WTC11 (cell line): Measurements from ENCODE around the gene IL25. TPM values are rescaled to one million over a fixed set of nuclear protein-coding genes. Genes with fewer than 3 reads are reported as not detected.
A peak's percentile ranks its signal among the peaks of the same experiment; 100 is the strongest.

Experiments used
- ATAC-seq: fragments of 200-7000 bp; cut with Tn5 transposase; 2 replicates; pipeline ENCODE4 v1.10.0; 2021; ENCODE audit warnings: mild to moderate bottlenecking, moderate library complexity
- CTCF ChIA-PET: fragments of 300-600 bp; sonication (Branson Sonifier 250); formaldehyde crosslinking; loops from one replicate; lab custom pipeline; 2021; ENCODE audit warnings: antibody characterized with exemption; lab: Charles Lee
- POLR2A ChIA-PET: fragments of 350-600 bp; sonication (Branson Sonifier 250); formaldehyde crosslinking; loops from one replicate; lab custom pipeline; 2021; ENCODE audit warnings: antibody characterized with exemption; lab: Charles Lee
- DNase-seq: peaks from one replicate; pipeline ENCODE4 v3.0.0; 2021; ENCODE audit warnings: low spot score
- H3K27ac Mint-ChIP-seq: 2 replicates; pipeline ENCODE4 v1.8.0; 2021; ENCODE audit warnings: mixed read lengths
- H3K27me3 Mint-ChIP-seq: 2 replicates; pipeline ENCODE4 v1.8.0; 2021; ENCODE audit warnings: low read depth, mild to moderate bottlenecking, moderate library complexity, mixed read lengths
- H3K36me3 Mint-ChIP-seq: 2 replicates; pipeline ENCODE4 v1.8.0; 2021; ENCODE audit warnings: mixed read lengths
- H3K4me1 Mint-ChIP-seq: 2 replicates; pipeline ENCODE4 v1.8.0; 2022; ENCODE audit warnings: mixed read lengths
- H3K4me3 Mint-ChIP-seq: 2 replicates; pipeline ENCODE4 v1.8.0; 2021; ENCODE audit warnings: mild to moderate bottlenecking, moderate library complexity, mixed read lengths
- H3K9me3 Mint-ChIP-seq: 2 replicates; pipeline ENCODE4 v1.8.0; 2021; ENCODE audit warnings: mixed read lengths
- ARID4B ChIP-seq: sonication (generic); formaldehyde crosslinking; IDR thresholded peaks from 2 replicates; pipeline ENCODE4 v1.8.0; 2023; ENCODE audit warnings: missing genetic modification reagents, mild to moderate bottlenecking, borderline replicate concordance
- E2F1 ChIP-seq: sonication (generic); formaldehyde crosslinking; IDR thresholded peaks from 2 replicates; pipeline ENCODE4 v1.8.0; 2022; ENCODE audit warnings: mild to moderate bottlenecking, missing genetic modification reagents
- ELF4 ChIP-seq: sonication (generic); formaldehyde crosslinking; IDR thresholded peaks from 2 replicates; pipeline ENCODE4 v1.8.1; 2022; ENCODE audit warnings: low read depth, mild to moderate bottlenecking, moderate library complexity, missing genetic modification reagents
- FOXP4 ChIP-seq: sonication (generic); formaldehyde crosslinking; IDR thresholded peaks from 2 replicates; pipeline ENCODE4 v1.8.0; 2022; ENCODE audit warnings: mild to moderate bottlenecking, missing genetic modification reagents
- JAZF1 ChIP-seq: fragments of 250-450 bp; sonication (Bioruptor Pico); IDR thresholded peaks from 2 replicates; pipeline ENCODE4 v1.9.0; 2021; ENCODE audit warnings: moderate library complexity, mild to moderate bottlenecking, inconsistent platforms
- MXD4 ChIP-seq: fragments of 250-450 bp; sonication (Bioruptor Pico); IDR thresholded peaks from 2 replicates; pipeline ENCODE4 v1.8.0; 2021; ENCODE audit warnings: mild to moderate bottlenecking, moderate library complexity, borderline replicate concordance
- RELA ChIP-seq: sonication (generic); formaldehyde crosslinking; IDR thresholded peaks from 2 replicates; pipeline ENCODE4 v1.8.1; 2022; ENCODE audit warnings: missing genetic modification reagents, mild to moderate bottlenecking, borderline replicate concordance
- SP1 ChIP-seq: sonication (generic); formaldehyde crosslinking; conservative IDR thresholded peaks from 2 replicates; pipeline ENCODE4 v1.8.1; 2022; ENCODE audit warnings: missing genetic modification reagents
- TCF7 ChIP-seq: sonication (generic); formaldehyde crosslinking; IDR thresholded peaks from 2 replicates; pipeline ENCODE4 v1.8.0; 2022; ENCODE audit warnings: mild to moderate bottlenecking, low read depth, missing genetic modification reagents, moderate library complexity
- ZBTB43 ChIP-seq: sonication (generic); formaldehyde crosslinking; IDR thresholded peaks from 2 replicates; pipeline ENCODE4 v1.8.1; 2023; ENCODE audit warnings: mild to moderate bottlenecking, missing genetic modification reagents
- ZNF317 ChIP-seq: sonication (generic); formaldehyde crosslinking; IDR thresholded peaks from 2 replicates; pipeline ENCODE4 v1.8.1; 2023; ENCODE audit warnings: low read depth, mild to moderate bottlenecking, moderate library complexity, missing genetic modification reagents, borderline replicate concordance
- ZNF423 ChIP-seq: fragments of 250-450 bp; sonication (Bioruptor Pico); IDR thresholded peaks from 2 replicates; pipeline ENCODE4 v2.1.2; 2022; ENCODE audit warnings: mild to moderate bottlenecking, moderate library complexity
- ZNF512 ChIP-seq: sonication (generic); formaldehyde crosslinking; IDR thresholded peaks from 2 replicates; pipeline ENCODE4 v1.8.1; 2022; ENCODE audit warnings: missing genetic modification reagents, borderline replicate concordance
- total RNA-seq: library from RNA; stranded (reverse); gene quantifications from 3 replicates; pipeline ENCODE4 v1.2.3, GENCODE V29; 2021
- TF ChIP-seq, protein P1 (sequence below): sonication (generic); formaldehyde crosslinking; IDR thresholded peaks from 2 replicates; pipeline ENCODE4 v1.8.1; 2022; ENCODE audit warnings: low read depth, mild to moderate bottlenecking, moderate library complexity, missing genetic modification reagents, borderline replicate concordance
- TF ChIP-seq, protein P2 (sequence below): sonication (generic); formaldehyde crosslinking; IDR thresholded peaks from 2 replicates; pipeline ENCODE4 v1.8.1; 2023; ENCODE audit warnings: mild to moderate bottlenecking, missing genetic modification reagents, moderate library complexity
- TF ChIP-seq, protein P3 (sequence below): sonication (generic); formaldehyde crosslinking; IDR thresholded peaks from 2 replicates; pipeline ENCODE4 v1.8.1; 2023; ENCODE audit warnings: mild to moderate bottlenecking, moderate library complexity, missing genetic modification reagents

The IL25 gene
- total RNA-seq, 1 experiment from 2014 or later = 0.24 TPM

DNA sequence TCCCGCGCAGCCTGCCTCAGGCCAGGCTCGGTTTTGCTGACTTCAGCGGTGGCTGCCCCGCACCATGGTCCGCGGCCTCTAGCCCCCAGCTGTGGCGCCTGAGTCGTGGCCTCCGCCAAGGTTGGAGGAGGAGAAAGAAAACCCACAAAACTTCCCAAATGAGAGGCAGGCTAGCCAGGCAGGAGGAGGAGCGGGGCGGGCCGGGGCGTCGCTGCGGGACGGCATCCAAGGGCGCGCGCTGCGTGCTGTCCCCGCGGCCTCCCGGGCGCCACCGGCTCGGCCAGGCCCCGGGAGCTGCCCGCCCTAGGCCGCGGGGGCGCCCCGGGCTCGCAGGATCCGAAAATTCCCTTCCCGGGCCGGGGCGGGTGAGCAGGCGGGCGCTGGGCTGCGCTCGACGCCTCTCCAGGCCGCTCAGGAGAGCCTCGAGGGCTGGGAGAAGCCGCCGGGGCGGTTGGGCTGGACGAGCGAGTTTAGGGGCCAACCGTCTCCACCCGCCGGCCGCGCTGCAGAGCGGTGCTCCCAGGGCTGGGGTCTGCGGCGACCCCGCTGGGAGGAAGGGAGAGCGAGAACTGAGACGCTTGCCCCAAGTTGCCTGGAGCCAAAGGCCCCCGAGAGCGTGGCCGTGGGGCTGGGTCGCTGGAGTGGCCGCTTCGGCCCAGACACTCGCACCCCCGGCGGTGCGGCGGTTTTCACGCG is 7.4 kb upstream of the IL25 start, which contains the start of gene EFS:
Gene EFS, minus strand, starts transcription at position 137 of the 696 bp plus-strand sequence. CDS start 147 bp downstream, outside the sequence.
- Mint-ChIP-seq H3K4me1 (peaks cover 30% of the 10 kb centered on the region), H3K27me3 (peaks cover 40% of the 10 kb centered on the region), H3K27ac (peak within 1 kb of the TSS; percentile 85), H3K9me3 (no peaks in the 10 kb centered on the region), H3K4me3 (peak within 1 kb of the TSS; percentile 91), H3K36me3 (peaks cover 6% of the 10 kb centered on the region)
- DNase-seq (peak; percentile 48), ATAC-seq (0 out of 2 replicates have a peak, but pooled peaks have one; percentile 1)
- ChIA-PET POLR2A (interaction anchor here (1.4 to 2.2 kb wide), 5 partner anchors 10 to 44 kb away, joined by 4 to 12 read pairs (median 8); partner anchors contain the start of genes PABPN1 and SLC22A17), CTCF (interaction anchor here (0.9 to 9.1 kb wide), 9 partner anchors 12 to 296 kb away, joined by 3 to 82 read pairs (median 9); partner anchors contain the start of genes CMTM5 and SLC22A17)
- TF ChIP-seq ZNF317 (CRISPR knock-in tag) (no peak), ARID4B (0 out of 2 replicates have a peak, but pooled peaks have one; percentile 15), JAZF1 (CRISPR knock-in tag) (no peak), MXD4 (no peak), FOXP4 (no peak), ZNF423 (CRISPR knock-in tag) (peak; percentile 9; the same call in 1 of the 2 replicates), ZNF512 (CRISPR knock-in tag) (0 out of 2 replicates have a peak, but pooled peaks have one; percentile 28), ELF4 (no peak), ZBTB43 (peak; percentile 61; the same call in 1 of the 2 replicates), E2F1 (CRISPR knock-in tag) (0 out of 2 replicates have a peak, but pooled peaks have one; percentile 26), SP1 (CRISPR knock-in tag) (peak; percentile 29; the same call in 1 of the 2 replicates), TCF7 (CRISPR knock-in tag) (peak; percentile 32; the same call in 1 of the 2 replicates), RELA (CRISPR knock-in tag) (no peak)
- TF ChIP-seq, protein P1, sequence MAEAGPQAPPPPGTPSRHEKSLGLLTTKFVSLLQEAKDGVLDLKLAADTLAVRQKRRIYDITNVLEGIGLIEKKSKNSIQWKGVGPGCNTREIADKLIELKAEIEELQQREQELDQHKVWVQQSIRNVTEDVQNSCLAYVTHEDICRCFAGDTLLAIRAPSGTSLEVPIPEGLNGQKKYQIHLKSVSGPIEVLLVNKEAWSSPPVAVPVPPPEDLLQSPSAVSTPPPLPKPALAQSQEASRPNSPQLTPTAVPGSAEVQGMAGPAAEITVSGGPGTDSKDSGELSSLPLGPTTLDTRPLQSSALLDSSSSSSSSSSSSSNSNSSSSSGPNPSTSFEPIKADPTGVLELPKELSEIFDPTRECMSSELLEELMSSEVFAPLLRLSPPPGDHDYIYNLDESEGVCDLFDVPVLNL (CRISPR knock-in tag) = 0 out of 2 replicates have a peak, but pooled peaks have one; percentile 40
- TF ChIP-seq, protein P2, sequence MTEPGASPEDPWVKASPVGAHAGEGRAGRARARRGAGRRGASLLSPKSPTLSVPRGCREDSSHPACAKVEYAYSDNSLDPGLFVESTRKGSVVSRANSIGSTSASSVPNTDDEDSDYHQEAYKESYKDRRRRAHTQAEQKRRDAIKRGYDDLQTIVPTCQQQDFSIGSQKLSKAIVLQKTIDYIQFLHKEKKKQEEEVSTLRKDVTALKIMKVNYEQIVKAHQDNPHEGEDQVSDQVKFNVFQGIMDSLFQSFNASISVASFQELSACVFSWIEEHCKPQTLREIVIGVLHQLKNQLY (CRISPR knock-in tag) = no peak
- TF ChIP-seq, protein P3, sequence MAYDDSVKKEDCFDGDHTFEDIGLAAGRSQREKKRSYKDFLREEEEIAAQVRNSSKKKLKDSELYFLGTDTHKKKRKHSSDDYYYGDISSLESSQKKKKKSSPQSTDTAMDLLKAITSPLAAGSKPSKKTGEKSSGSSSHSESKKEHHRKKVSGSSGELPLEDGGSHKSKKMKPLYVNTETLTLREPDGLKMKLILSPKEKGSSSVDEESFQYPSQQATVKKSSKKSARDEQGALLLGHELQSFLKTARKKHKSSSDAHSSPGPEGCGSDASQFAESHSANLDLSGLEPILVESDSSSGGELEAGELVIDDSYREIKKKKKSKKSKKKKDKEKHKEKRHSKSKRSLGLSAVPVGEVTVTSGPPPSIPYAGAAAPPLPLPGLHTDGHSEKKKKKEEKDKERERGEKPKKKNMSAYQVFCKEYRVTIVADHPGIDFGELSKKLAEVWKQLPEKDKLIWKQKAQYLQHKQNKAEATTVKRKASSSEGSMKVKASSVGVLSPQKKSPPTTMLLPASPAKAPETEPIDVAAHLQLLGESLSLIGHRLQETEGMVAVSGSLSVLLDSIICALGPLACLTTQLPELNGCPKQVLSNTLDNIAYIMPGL = no peak
